ENCODE measurements around the gene C1orf52. TPM values are rescaled to one million over a fixed set of nuclear protein-coding genes. Genes with fewer than 3 reads are reported as not detected.

The C1orf52 gene
- total and polyA plus RNA-seq, 9 of the 15 experiments (the other 6 are each of a cell fraction or from before 2014, with no cell fraction given), result 17.0 to 38.5 (median 33.0) TPM

DNA sequence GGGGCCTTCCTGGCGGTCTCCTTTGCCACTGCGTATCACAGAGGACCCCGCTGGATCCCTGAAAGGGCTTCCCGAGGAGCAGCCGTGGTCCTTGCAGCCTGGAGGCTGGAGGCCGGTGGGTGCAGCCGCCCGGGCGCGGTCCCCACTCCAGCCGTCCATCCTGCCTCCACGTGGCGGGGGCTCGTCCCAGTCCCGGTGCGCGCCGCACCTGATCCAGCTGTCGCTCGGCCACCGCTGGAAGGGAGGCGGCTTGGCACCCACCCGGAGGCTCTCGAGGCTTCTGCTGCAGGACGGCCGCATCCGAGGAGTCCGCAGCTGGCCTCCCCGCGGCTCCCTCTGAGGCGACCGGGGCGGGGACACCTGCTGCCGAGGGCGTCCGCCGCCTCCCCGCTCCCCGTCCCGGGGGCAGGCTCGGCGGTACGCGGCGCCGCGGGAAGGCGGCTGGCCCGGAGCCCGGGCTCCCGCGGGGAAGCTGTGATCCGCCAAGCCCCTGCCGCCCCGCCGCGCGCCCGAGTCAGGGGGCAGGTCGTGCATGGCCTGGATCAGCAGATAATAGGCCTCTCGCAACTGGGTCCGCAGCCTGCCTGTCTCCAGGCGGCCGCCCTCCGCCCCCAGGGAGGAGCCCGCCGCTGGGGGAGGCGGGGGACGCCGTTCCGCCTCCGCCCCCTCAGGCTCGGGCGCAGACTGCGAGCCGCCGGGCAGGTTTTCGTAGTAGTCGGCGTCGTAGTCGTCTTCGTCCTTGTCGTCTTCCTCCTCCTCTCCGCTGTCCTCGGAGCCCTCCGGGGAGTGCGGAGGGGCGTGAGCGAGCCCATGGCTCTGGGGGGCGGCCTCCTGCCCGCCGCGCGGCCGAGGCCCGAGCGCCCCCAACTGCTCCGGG, 58.8 kb downstream of the C1orf52 start, which contains the start of gene SYDE2 (continued):
- TF ChIP-seq, protein P1, sequence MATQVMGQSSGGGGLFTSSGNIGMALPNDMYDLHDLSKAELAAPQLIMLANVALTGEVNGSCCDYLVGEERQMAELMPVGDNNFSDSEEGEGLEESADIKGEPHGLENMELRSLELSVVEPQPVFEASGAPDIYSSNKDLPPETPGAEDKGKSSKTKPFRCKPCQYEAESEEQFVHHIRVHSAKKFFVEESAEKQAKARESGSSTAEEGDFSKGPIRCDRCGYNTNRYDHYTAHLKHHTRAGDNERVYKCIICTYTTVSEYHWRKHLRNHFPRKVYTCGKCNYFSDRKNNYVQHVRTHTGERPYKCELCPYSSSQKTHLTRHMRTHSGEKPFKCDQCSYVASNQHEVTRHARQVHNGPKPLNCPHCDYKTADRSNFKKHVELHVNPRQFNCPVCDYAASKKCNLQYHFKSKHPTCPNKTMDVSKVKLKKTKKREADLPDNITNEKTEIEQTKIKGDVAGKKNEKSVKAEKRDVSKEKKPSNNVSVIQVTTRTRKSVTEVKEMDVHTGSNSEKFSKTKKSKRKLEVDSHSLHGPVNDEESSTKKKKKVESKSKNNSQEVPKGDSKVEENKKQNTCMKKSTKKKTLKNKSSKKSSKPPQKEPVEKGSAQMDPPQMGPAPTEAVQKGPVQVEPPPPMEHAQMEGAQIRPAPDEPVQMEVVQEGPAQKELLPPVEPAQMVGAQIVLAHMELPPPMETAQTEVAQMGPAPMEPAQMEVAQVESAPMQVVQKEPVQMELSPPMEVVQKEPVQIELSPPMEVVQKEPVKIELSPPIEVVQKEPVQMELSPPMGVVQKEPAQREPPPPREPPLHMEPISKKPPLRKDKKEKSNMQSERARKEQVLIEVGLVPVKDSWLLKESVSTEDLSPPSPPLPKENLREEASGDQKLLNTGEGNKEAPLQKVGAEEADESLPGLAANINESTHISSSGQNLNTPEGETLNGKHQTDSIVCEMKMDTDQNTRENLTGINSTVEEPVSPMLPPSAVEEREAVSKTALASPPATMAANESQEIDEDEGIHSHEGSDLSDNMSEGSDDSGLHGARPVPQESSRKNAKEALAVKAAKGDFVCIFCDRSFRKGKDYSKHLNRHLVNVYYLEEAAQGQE (IDR thresholded peaks at IDR 0.05; ENCODE audit: borderline replicate concordance), result no peak
- TF ChIP-seq, protein P1 (CRISPR knock-in tag; IDR thresholded peaks at IDR 0.05; ENCODE audit: low read depth), result no peak
- TF ChIP-seq HDAC6 (IDR thresholded peaks at IDR 0.05; ENCODE audit: low read depth, low read length), result no peak
- TF ChIP-seq ZBTB7A (IDR thresholded peaks at IDR 0.05; ENCODE audit: borderline replicate concordance, control insufficient read depth, low read depth, low read length), result peak; percentile 80
- 0 out of 2 replicates have a peak, but pooled peaks have one; percentile 11 for TF ChIP-seq CHD2 (IDR thresholded peaks at IDR 0.05; ENCODE audit: low read depth, low read length)
- TF ChIP-seq PTBP1 (IDR thresholded peaks at IDR 0.05; ENCODE audit: low read depth, low read length), result no peak
- TF ChIP-seq HCFC1 (IDR thresholded peaks at IDR 0.05; ENCODE audit: low read depth, low read length), result 0 out of 2 replicates have a peak, but pooled peaks have one; percentile 9
- no peak for TF ChIP-seq KHSRP (IDR thresholded peaks at IDR 0.05)
- no peak for TF ChIP-seq ZZZ3 (IDR thresholded peaks at IDR 0.05)
- peak; percentile 38; the same call in 1 of the 2 replicates for TF ChIP-seq CREM (IDR thresholded peaks at IDR 0.05; ENCODE audit: low read depth)
- TF ChIP-seq SAP30 (IDR thresholded peaks at IDR 0.05; ENCODE audit: borderline replicate concordance, insufficient read depth, low read depth, low read length, poor library complexity, severe bottlenecking), result peak; percentile 89
- no peak for TF ChIP-seq TCFL5 (CRISPR knock-in tag; conservative IDR thresholded peaks at IDR 0.05)
- no peak; the same call in 1 of the 2 replicates for TF ChIP-seq ZKSCAN1 (IDR thresholded peaks at IDR 0.05; ENCODE audit: low read depth, low read length)
- TF ChIP-seq, protein P2, sequence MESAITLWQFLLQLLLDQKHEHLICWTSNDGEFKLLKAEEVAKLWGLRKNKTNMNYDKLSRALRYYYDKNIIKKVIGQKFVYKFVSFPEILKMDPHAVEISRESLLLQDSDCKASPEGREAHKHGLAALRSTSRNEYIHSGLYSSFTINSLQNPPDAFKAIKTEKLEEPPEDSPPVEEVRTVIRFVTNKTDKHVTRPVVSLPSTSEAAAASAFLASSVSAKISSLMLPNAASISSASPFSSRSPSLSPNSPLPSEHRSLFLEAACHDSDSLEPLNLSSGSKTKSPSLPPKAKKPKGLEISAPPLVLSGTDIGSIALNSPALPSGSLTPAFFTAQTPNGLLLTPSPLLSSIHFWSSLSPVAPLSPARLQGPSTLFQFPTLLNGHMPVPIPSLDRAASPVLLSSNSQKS (CRISPR knock-in tag; IDR thresholded peaks at IDR 0.05), result no peak
- TF ChIP-seq ZNF766 (CRISPR knock-in tag; conservative IDR thresholded peaks at IDR 0.05), result 0 out of 2 replicates have a peak, but pooled peaks have one; percentile 21
- no peak for TF ChIP-seq RBM34 (IDR thresholded peaks at IDR 0.05; ENCODE audit: borderline replicate concordance, insufficient read depth, low read length)
- peak; percentile 68; the same call in 1 of the 2 replicates for TF ChIP-seq NCOA6 (IDR thresholded peaks at IDR 0.05)
- no peak for TF ChIP-seq OTX1 (CRISPR knock-in tag; IDR thresholded peaks at IDR 0.05)
- TF ChIP-seq MXI1 (IDR thresholded peaks at IDR 0.05; ENCODE audit: low read depth, low read length), result peak; percentile 9; the same call in 1 of the 2 replicates
- no peak for TF ChIP-seq ZNF75A (CRISPR knock-in tag; IDR thresholded peaks at IDR 0.05)
